Hepatocyte (in vitro differentiated cells): Measurements from ENCODE around the gene KDF1.

ENCODE experiments used
- EZH2 ChIP-seq: fragments of 200-600 bp; sonication (generic); IDR thresholded peaks from 2 replicates; pipeline ENCODE4 v1.6.1; 2016; ENCODE audit warnings: antibody characterized with exemption, mild to moderate bottlenecking, borderline replicate concordance
- EZH2phosphoT487 ChIP-seq: fragments of 200-600 bp; sonication (generic); IDR thresholded peaks from one replicate; pipeline ENCODE4 v1.6.1; 2018; ENCODE audit warnings: antibody characterized with exemption, mild to moderate bottlenecking, low read depth, moderate library complexity; ENCODE audit not compliant: unreplicated experiment, severe bottlenecking
- TF ChIP-seq, protein P1 (sequence below): fragments of 200-600 bp; sonication (generic); IDR thresholded peaks from 2 replicates; pipeline ENCODE4 v1.5.1; 2016; ENCODE audit warnings: antibody characterized with exemption, mild to moderate bottlenecking; ENCODE audit not compliant: poor library complexity

DNA sequence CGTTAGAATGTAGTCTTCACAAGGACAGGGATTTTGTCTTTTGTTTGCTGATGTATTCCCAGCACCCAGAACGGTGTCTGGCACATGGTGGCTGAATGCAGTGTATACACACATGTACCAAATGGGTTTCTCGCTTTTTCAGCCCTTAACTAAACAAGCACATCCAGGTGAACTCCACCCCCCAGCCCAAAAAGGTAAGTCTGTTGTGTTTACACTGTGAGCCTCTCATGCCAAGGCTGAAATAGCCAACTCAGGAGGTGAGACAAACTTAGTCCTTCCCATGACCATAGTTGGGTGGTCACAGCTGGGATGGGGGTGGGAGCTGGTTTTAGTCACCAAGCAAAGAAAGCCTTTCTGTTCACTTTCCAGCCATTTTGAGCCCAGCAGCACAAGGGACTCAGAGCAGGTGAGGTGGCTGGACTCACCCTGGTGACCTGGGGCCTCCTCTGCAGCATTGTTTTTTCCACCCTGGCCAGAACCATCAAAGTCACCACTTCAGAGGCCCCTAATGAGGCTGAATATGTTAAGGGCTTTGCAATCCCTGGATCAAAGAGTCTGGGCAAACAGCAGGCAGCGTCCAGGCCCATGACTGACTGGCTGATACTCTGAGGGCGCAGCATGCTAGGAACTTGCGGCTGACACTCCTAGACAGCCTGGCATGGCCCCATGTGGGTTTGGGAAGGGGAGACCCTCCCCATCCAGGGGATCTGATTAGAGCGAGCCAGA is 43.6 kb upstream of the KDF1 start:
- TF ChIP-seq, protein P1, sequence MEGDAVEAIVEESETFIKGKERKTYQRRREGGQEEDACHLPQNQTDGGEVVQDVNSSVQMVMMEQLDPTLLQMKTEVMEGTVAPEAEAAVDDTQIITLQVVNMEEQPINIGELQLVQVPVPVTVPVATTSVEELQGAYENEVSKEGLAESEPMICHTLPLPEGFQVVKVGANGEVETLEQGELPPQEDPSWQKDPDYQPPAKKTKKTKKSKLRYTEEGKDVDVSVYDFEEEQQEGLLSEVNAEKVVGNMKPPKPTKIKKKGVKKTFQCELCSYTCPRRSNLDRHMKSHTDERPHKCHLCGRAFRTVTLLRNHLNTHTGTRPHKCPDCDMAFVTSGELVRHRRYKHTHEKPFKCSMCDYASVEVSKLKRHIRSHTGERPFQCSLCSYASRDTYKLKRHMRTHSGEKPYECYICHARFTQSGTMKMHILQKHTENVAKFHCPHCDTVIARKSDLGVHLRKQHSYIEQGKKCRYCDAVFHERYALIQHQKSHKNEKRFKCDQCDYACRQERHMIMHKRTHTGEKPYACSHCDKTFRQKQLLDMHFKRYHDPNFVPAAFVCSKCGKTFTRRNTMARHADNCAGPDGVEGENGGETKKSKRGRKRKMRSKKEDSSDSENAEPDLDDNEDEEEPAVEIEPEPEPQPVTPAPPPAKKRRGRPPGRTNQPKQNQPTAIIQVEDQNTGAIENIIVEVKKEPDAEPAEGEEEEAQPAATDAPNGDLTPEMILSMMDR: no peak
- TF ChIP-seq EZH2phosphoT487: no peak
- no peak for TF ChIP-seq EZH2
